RWPE1 (cell line): ENCODE results near the gene CAPN3.

Source experiments
- CTCF ChIA-PET: fragments of 350-600 bp; sonication (Branson Sonifier 250); formaldehyde crosslinking; extraction: SDS; loops from one replicate; lab custom pipeline; 2021; lab: Yijun Ruan, JAX
- POLR2A ChIA-PET: fragments of 400-600 bp; formaldehyde crosslinking; extraction: SDS; loops from one replicate; lab custom pipeline; 2020; ENCODE audit warnings: antibody characterized with exemption; ENCODE audit not compliant: low non-redundant PET; lab: Yijun Ruan, JAX
- DNase-seq: peaks from one replicate; pipeline ENCODE4 v3.0.0; 2012; ENCODE audit warnings: low spot score
- H3K27ac ChIP-seq: fragments of 450-650 bp; 2 replicates; pipeline ENCODE4 v1.5.1; 2017
- TF ChIP-seq, protein P1 (sequence below): fragments of 450-650 bp; conservative IDR thresholded peaks from 2 replicates; pipeline ENCODE4 v1.5.1; 2017; ENCODE audit warnings: low read depth, mild to moderate bottlenecking

The CAPN3 gene

GRCh38 chr15:42343596-42344232 is 15.6 kb upstream of the CAPN3 start:
- ChIA-PET POLR2A (no interaction called here), CTCF (interaction anchor here (0.6 kb wide), 1 partner anchor 260 kb away, joined by 4 read pairs; no protein-coding TSS in a partner anchor)
- H3K27ac ChIP-seq = no peak overlapping the region
- no peak for DNase-seq
- TF ChIP-seq, protein P1, sequence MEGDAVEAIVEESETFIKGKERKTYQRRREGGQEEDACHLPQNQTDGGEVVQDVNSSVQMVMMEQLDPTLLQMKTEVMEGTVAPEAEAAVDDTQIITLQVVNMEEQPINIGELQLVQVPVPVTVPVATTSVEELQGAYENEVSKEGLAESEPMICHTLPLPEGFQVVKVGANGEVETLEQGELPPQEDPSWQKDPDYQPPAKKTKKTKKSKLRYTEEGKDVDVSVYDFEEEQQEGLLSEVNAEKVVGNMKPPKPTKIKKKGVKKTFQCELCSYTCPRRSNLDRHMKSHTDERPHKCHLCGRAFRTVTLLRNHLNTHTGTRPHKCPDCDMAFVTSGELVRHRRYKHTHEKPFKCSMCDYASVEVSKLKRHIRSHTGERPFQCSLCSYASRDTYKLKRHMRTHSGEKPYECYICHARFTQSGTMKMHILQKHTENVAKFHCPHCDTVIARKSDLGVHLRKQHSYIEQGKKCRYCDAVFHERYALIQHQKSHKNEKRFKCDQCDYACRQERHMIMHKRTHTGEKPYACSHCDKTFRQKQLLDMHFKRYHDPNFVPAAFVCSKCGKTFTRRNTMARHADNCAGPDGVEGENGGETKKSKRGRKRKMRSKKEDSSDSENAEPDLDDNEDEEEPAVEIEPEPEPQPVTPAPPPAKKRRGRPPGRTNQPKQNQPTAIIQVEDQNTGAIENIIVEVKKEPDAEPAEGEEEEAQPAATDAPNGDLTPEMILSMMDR = no peak

DNA sequence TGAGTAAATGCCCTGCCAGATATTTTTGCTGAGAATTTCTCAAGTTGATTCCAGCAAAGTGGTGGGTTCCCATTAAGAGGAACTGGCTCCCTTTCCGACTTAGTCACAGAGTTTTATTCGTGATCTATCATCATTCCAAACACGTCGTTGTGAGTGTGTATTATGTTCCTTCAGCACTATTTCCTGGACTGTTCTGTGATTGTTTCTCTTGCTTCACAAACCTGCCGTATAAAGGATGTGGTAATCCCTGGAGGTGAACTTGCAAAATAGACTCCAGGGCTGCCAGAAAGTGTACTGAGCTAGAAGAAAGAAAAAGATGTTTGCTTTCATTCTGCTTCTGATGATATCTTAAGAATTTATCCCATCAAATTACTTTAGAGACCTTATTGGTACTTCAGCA is 14.5 kb upstream of the CAPN3 start:
- H3K27ac ChIP-seq = no peak overlapping the region
- ChIA-PET CTCF (no interaction called here), POLR2A (no interaction called here)
- TF ChIP-seq, protein P1 = no peak
- no peak for DNase-seq

GRCh38 chr15:42345504-42345903 is 13.8 kb upstream of the CAPN3 start:
- no peak overlapping the region for H3K27ac ChIP-seq
- DNase-seq = no peak
- TF ChIP-seq, protein P1 = no peak
- CTCF ChIA-PET = no interaction called here
- POLR2A ChIA-PET = no interaction called here

- ChIA-PET POLR2A (no interaction called here), CTCF (no interaction called here)
- H3K27ac ChIP-seq = no peak overlapping the region
- DNase-seq = no peak
- TF ChIP-seq, protein P1 = no peak
These were observed 11.2 kb upstream of the CAPN3 start for GRCh38 chr15:42348083-42348482.

GRCh38 chr15:42349186-42349585 is 10.1 kb upstream of the CAPN3 start:
- TF ChIP-seq, protein P1 = no peak
- CTCF ChIA-PET = no interaction called here
- POLR2A ChIA-PET = no interaction called here

DNA sequence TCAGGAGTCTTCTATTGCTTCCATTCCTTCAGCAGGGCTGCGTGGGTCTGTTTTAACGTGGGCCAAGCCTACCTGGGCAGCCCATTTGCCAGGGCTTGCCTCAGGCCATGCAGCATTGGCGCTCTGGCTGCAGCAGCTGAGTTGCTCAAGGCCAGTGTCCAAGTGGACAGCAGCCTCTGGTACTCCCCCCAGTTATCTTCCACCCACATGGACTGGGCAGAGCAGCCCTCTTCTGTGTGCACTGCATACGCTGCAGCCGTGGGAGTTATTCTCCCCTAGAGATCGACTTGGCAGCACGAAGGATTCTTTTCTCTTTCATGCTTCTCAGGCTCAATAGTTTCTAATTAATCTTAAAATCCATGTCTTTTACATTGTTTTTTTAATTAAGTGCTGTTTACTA is 6.9 kb upstream of the CAPN3 start:
- TF ChIP-seq, protein P1 = no peak
- ChIA-PET CTCF (no interaction called here), POLR2A (no interaction called here)
- DNase-seq = no peak
- no peak overlapping the region for H3K27ac ChIP-seq

More at GRCh38 chr15:42349186-42349585, 10.1 kb upstream of the CAPN3 start:
- no peak overlapping the region for H3K27ac ChIP-seq
- no peak for DNase-seq
